ENCODE results near the gene CFAP141.

DNA sequence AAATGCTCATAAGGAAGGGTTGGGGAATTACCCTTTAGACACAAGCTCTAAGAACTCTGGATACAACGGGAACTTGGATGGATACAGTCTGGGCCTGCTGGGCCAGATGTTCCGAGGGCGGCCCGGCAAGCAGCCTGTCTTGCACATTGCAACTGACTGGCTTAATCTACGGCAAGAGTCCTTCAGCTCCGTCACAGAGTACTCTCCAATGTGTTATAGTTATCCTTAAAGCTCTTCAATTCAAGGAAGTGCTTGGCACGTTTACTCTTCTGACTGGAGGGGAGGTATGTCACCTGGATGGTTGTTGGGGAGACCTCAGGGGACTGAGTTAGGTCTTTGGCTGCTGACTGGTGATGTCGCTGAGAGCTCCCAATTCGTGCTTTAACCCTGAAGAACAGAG, 1.1 kb upstream of the CFAP141 start:
- no peak for TF ChIP-seq POLR2A (IDR thresholded peaks at IDR 0.05; ENCODE audit: low read depth, low read length)
- no peak for TF ChIP-seq PAX5 (IDR thresholded peaks at IDR 0.05; ENCODE audit: insufficient read depth, low read length, severe bottlenecking)
- no peak for TF ChIP-seq TAF1 (IDR thresholded peaks at IDR 0.05; ENCODE audit: low read depth, low read length)
- TF ChIP-seq POLR2AphosphoS5 (IDR thresholded peaks at IDR 0.05; ENCODE audit: low read depth, low read length): no peak

All from GM12891 (cell line).